NT2/D1 (cell line): Measurements from ENCODE around the gene HIGD2A.

Source experiments
- SUZ12 ChIP-seq: IDR thresholded peaks from 2 replicates; pipeline ENCODE4 v1.6.1; 2011; ENCODE audit not compliant: insufficient read length, insufficient read depth; ENCODE audit errors: extremely low read depth
- YY1 ChIP-seq: IDR thresholded peaks from 2 replicates; pipeline ENCODE4 v1.6.1; 2011; ENCODE audit not compliant: insufficient read length, insufficient read depth
- ZNF274 ChIP-seq: IDR thresholded peaks from 2 replicates; pipeline ENCODE4 v1.6.1; 2011; ENCODE audit warnings: mild to moderate bottlenecking, low read depth, low read length

- TF ChIP-seq ZNF274, result no peak
- no peak for TF ChIP-seq SUZ12
- no peak for TF ChIP-seq YY1
These were observed 41.4 kb downstream of the HIGD2A start for GRCh38 chr5:176429972-176430371.
